ENCODE results near the gene ADAMTS17.

The ADAMTS17 gene

GRCh38 chr15:99955532-99955931 is 386.2 kb downstream of the ADAMTS17 start:
- no peak for DNase-seq (ENCODE audit: low read depth)
- no peak for TF ChIP-seq CTCF (IDR thresholded peaks at IDR 0.05; ENCODE audit: low read depth, low read length, missing control alignments)
- H3K4me3 ChIP-seq (ENCODE audit: low read depth, low read length): no peak overlapping the region

GRCh38 chr15:99955181-99955525 is 386.6 kb downstream of the ADAMTS17 start:
- DNase-seq (ENCODE audit: low read depth): no peak
- H3K4me3 ChIP-seq (ENCODE audit: low read depth, low read length): no peak overlapping the region
- TF ChIP-seq CTCF (IDR thresholded peaks at IDR 0.05; ENCODE audit: low read depth, low read length, missing control alignments): no peak

- DNase-seq (ENCODE audit: low read depth): no peak
- H3K4me3 ChIP-seq (ENCODE audit: low read depth, low read length): no peak overlapping the region
- no peak for TF ChIP-seq CTCF (IDR thresholded peaks at IDR 0.05; ENCODE audit: low read depth, low read length, missing control alignments)
Observed at GRCh38 chr15:99954361-99955180, 387.2 kb downstream of the ADAMTS17 start.

- H3K4me3 ChIP-seq (ENCODE audit: low read depth, low read length): no peak overlapping the region
- no peak for DNase-seq (ENCODE audit: low read depth)
- no peak for TF ChIP-seq CTCF (IDR thresholded peaks at IDR 0.05; ENCODE audit: low read depth, low read length, missing control alignments)
Observed at GRCh38 chr15:99953886-99954285, 387.9 kb downstream of the ADAMTS17 start.

GRCh38 chr15:99951511-99951910 is 390.3 kb downstream of the ADAMTS17 start:
- DNase-seq (ENCODE audit: low read depth): no peak
- no peak for TF ChIP-seq CTCF (IDR thresholded peaks at IDR 0.05; ENCODE audit: low read depth, low read length, missing control alignments)
- H3K4me3 ChIP-seq (ENCODE audit: low read depth, low read length): no peak overlapping the region

- H3K4me3 ChIP-seq (ENCODE audit: low read depth, low read length): no peak overlapping the region
- no peak for DNase-seq (ENCODE audit: low read depth)
- TF ChIP-seq CTCF (IDR thresholded peaks at IDR 0.05; ENCODE audit: low read depth, low read length, missing control alignments): no peak
Observed at GRCh38 chr15:99944131-99944530, 397.6 kb downstream of the ADAMTS17 start.

GRCh38 chr15:99943466-99943865 is 398.3 kb downstream of the ADAMTS17 start:
- no peak for DNase-seq (ENCODE audit: low read depth)
- no peak overlapping the region for H3K4me3 ChIP-seq (ENCODE audit: low read depth, low read length)
- no peak for TF ChIP-seq CTCF (IDR thresholded peaks at IDR 0.05; ENCODE audit: low read depth, low read length, missing control alignments)

Measured in GM12864 (cell line).